ENCODE measurements around the gene OBSL1.
A peak's percentile ranks its signal among the peaks of the same experiment; 100 is the strongest.

Gene OBSL1

DNA sequence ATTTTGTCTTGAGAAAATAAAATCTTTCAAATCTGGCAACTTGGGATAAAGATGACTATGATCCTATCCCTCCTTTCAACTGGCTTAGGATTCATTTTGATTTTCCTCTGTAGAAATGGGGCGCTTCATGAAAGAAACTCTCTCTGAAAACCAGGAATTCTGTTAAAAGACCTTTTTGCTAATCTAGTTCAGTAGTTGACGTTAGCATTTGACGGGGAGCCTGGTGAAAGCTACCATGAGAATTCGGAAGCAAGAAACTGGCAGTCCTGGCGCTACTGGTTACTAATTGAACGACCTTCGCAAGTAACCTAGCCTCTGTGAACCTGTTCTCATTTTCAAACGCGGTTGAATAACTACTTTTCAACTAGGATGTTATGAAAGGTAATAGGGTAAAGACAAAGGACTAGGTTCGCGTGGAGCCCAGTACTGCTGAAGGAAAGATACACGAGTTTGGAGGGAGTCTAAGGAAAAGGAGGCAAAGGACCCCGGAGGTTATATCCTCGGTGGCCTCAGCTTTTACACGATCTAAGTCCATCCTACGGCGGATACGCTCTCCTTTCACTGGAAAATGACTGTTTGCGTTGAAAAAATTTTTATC is 25.7 kb upstream of the OBSL1 start:
- peak; percentile 62 for DNase-seq

DNA sequence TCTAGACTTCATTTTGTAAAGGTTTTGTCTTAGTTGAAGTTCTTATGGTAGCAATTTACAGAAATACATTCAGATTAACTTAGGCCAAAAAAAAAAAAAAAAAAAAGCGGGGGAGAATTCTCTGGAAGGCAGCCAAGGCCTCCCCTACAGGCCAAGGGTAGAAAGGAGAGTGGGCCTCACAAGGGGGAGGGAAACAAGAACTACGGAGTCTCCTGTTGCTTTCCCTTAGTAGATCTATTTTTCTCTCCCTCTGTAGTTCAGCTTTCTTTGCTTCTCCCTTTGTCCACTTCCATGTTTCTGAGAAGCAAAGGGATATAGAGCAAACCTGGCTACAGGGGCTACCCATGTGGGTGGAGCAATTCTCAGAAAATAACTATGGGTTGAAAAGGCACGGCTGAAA is 23.9 kb upstream of the OBSL1 start:
- DNase-seq: peak; percentile 68

DNA sequence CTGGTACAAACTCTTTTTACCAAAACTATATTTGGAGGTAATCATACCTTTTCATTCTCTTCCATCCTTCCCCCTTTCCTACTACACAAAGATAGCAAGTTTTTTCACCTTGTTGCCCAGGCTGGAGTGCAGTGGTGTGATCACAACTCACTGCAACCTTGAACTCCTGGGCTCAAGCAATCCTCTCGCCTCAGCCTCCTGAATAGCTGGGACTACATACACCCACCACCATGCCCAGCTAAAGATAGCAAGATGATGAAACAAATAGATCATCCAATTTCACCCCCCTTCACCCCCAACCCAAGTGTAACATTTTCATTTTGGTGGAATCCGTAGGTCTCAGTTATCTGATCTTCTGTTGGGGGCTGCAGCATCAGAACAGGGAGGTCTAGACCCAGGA is 21.8 kb upstream of the OBSL1 start:
- DNase-seq: no peak

DNA sequence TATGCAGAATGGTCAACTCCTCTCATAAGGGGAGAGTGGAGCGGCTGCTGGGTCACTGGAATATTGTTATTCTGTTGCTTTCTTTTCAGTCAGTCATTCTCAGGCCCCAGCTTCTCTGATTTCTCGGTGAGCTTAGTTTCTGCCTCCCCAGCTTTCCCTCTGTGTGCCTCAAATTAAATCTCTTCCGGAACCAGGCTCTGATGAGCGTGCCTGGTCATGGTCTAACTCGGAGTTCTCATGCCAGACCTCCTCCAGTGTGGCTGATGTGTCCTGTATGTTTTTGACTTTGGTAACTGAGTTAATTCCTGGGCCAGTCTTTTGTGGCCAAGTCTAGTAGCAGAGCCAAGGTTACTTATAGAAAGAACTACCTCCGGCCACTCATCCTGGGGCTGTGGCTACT is 21.4 kb upstream of the OBSL1 start:
- no peak for DNase-seq

DNA sequence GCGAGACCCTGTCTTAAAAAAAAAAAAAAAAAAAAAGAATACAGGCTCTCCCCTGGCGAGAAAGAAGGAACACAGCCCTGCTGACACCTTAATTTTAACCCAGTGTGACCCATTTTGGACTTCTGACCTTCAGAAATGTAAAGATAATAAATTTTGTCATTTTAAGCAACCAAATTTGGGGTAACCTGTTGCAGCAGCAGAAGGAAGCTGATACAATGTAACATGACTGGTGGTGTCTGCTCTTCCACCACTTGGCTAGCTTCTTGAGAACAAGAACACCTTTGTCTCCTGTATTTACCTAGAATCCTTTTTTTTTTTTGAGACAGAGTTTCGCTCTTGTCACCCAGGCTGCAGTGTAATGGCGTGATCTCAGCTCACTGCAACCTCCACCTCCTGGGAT is 19.8 kb upstream of the OBSL1 start:
- no peak for DNase-seq

DNA sequence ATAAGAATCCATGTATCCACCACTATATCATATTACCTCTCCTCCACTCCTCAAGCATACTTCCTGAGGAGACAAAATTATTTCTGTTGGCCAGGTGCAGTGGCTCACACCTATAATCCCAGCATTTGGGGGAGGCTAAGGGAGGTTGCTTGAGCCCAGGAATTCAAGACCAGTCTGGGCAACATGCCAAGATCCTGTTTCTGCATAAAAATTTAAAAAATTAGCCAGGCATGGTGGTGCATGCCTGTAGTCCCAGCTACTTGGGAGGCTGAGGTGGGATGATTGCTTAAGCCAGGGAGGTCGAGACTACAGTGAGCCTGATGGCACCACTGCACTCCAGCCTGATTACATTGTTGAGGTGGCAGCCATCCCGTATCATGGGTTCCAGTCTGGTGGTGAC is 10.0 kb upstream of the OBSL1 start:
- DNase-seq: no peak

DNA sequence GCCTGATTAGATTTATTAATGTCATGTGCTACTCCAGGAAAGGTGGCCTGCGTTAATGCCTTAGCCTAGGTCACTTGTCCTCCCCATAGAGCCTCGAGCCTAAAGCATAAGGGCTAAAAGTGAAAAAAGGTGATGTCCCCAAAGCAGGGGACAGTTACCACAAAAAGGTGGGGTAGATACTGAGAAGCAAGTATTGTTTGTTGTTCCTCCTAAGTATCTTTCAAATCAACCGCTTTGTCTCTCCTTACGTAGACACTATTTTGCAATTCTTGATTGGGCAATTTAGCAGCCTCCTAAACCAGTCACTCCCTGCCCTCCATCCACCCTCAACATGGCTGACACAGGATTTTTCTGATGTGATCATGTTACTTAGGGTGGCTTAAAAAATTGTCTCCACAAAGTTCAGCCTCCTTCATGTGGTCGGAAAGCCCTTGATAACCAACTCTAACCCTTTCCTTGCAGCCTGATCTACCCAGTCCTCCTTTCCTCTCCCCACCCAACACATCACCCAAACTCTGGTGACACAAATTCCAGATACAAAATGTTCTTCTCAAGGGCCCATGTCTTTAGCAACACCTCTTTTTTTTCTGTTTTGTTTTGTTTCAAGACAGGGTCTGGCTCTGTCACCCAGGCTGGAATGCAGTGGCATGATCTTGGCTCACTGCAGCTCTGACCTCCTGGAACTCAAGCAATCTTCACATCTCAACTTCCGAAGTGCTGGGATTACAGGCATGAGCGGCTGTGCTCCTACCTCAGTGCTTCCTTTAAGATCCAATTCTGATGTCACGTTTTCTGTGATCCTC is 7.7 kb upstream of the OBSL1 start:
- DNase-seq: no peak

DNA sequence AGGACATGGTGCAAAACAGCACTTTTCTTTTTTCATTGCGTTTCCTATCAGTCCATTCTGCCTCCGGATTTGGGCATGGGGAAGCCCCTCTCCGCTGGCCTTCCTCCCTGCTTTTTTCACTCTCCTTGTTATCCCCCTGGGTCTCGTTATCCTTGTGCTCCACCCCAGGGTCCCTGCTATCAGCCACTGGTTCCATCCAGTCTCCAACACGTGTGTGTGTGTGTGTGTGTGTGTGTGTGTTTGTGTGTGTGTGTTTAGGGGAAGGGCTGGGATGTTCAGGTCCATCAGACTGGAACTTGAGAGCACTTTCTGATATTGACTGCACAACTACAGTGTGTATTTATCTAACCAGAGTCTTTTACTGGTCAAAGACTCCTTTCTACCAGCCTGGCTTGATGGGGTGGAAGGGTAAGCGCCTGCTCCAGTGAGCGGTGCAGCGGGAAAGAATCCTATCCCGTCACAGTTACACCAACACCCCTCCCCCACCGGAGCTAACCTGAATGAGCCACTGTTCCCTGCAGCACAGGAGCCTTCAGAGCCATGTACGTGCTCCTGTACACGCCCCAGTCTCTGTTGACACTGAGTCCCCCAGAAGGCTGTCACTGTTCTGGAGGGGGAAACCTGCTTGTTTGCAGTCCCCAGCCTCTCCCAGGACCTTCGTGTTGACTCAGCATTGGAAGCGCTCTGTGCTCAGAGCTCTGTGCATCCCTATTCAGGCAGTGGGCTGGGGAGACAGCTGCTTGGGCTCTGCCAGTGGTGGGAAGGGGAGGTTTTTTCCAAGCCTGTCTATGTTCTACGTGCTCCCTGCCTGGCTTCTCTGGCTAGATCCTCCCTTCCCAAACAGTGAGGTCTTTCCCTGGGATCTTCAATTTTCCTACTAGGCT is 5.4 kb upstream of the OBSL1 start:
- peak; percentile 87 for DNase-seq

DNA sequence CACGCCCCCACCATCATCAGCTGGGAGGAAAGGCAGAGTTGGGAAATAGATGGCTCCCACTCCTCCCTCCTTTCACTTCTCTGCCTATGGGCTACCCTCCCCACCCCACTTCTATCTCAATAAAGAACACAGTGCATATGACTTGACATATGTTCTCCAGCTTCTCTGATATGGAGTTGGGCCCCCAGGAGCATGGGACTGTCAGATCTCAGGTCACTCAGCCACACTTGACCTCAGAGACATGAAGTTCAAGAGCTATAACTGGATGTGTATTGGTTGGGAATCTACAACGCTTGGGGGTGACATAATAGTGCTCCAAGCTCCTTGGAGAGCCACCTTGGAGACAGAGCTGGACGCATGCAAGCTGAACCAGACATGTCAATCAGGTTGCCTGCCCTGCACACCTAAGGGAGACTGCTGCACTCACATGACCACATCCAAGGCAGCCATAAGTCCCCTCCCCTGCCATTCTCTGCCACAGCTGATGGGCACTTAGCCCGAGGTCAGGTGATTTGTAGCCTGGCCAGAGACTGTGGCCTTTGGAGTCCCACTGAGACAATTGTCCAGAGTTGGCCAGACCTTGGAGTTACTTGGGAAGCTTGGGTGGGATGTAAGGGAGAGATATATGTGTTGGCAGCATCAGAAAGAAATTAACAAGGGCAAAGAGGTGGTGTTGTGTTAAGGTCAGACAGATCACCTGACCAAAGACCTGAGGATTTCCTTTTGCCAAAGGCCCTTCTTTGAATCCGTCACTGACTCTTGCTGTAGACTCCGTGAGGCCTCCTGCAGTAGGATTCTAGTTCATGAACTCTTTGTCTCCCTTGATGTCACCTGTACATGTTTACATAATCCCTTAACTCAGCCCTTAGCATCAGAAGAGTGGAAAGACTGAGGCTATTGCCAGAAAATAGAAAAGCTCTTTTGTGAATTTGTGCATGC is 4.5 kb upstream of the OBSL1 start:
- DNase-seq: no peak

DNA sequence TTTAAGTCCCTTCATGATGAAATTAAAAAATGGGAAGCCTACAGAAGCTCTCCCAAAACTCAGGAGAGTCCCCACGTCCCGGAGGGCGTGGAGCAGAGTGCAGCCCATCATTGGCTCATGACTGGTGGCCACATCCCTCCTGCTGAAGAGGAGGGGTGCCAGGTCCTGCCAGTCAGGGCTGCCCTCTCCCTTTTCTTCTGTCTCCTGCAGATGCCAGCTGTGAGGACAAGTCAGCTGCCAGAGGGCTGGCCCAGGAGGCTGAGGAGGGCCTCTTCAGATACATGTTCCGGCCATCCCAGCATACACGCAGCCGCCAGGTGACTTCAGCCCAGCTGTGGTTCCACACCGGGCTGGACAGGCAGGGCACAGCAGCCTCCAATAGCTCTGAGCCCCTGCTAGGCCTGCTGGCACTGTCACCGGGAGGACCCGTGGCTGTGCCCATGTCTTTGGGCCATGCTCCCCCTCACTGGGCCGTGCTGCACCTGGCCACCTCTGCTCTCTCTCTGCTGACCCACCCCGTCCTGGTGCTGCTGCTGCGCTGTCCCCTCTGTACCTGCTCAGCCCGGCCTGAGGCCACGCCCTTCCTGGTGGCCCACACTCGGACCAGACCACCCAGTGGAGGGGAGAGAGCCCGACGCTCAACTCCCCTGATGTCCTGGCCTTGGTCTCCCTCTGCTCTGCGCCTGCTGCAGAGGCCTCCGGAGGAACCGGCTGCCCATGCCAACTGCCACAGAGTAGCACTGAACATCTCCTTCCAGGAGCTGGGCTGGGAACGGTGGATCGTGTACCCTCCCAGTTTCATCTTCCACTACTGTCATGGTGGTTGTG is 3.4 kb upstream of the OBSL1 start:
- no peak for DNase-seq

DNA sequence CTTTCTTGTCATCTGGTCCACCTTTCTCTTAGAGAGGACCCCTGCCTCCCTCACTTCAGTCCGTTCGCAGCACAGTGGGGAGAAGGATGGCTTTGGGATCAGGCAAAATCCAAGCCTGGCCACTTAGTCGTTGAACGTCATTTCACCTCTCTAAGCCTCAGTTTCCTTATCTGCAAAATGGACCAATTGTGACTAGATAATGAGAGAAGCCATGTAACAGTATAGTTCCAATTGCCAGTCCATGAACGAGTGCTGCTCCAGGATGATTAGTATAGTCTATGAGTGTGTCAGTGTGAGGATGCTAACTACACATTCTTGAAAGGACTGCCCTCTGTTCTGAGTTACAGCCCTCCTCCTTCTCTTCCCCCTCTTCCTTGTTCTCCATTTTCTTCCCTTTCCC is 1.8 kb upstream of the OBSL1 start:
- peak; percentile 72 for DNase-seq

DNA sequence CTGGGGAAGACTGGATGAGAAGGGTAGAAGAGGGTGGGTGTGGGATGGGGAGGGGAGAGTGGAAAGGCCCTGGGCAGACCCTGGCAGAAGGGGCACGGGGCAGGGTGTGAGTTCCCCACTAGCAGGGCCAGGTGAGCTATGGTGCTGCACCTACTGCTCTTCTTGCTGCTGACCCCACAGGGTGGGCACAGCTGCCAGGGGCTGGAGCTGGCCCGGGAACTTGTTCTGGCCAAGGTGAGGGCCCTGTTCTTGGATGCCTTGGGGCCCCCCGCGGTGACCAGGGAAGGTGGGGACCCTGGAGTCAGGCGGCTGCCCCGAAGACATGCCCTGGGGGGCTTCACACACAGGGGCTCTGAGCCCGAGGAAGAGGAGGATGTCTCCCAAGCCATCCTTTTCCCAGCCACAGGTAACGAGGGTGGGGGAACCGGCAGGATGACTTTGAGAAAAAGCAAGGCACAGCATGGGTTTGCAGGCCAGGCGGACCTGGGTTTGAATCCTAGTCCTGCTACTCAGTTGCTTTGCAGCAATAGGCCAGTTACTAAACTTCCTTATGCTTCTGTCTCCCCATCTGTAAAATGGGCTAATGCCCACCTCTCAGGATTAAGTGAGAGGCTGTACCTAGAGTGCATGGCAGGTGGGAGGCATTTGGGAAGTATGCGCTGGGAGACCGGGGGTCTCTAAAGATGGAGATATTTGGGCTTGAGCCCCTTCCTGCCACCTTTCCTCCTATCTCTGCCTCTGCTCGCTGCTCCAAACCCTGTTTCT is 1.1 kb upstream of the OBSL1 start, which contains the start of gene INHA:
Gene INHA, plus strand, starts transcription at position 74 of the 765 bp plus-strand sequence. Its CDS starts 65 bp downstream, at position 139.
- no peak for DNase-seq

DNA sequence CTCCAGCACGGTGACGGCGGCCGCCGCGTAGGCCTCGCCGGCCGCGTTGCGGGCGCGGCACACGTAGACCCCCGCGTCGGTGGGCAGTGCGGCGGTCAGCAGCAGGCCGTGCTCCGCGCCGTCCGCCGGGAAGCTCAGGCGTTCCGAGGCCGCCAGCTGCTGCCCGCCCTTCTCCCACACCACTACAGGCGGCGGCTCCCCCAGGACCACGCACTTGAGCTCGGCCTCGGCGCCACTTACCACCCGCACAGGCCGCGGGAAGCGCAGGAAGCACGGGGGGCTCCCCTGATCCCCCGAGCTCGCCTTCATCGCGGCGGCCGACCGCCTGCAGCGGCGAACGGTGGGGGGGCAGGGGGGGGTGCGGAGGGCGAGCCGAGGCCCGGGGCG is 422 bp downstream of the OBSL1 start:
- DNase-seq: no peak

DNA sequence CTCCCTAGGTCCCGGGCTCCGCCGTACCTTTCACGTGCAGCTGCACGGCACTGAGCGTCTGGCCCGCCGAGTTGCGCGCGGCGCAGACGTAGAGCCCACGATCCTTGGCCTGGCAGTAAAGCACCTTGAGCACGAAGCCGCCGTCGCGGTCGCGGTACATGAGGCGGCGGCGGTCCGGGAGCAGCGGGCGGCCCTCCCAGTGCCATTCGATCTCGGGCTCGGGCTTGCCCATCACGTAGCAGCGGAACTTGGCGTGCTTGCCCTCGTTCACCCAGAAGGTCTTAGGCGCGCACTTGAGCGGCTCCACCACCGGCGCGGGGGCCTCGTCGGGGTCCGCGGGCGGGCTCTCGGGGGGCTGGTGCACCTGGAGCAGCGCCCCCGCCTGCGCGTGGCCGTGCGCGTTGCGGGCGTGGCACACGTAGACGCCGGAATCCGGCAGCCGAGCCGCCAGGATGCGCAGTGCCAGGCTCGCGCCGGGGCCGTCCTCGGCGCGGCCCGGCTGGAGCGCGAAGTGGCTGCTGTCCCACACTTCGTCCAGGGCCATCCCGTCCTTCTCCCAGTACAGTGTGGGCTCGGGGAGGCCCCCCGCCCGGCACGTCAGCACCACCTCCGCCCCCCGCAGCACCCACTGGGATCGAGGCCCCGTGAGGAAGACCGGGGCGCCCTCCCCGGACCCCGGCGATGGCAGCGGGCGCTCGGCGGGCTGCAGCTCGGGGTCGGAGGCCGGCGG is 980 bp downstream of the OBSL1 start:
- DNase-seq: no peak

DNA sequence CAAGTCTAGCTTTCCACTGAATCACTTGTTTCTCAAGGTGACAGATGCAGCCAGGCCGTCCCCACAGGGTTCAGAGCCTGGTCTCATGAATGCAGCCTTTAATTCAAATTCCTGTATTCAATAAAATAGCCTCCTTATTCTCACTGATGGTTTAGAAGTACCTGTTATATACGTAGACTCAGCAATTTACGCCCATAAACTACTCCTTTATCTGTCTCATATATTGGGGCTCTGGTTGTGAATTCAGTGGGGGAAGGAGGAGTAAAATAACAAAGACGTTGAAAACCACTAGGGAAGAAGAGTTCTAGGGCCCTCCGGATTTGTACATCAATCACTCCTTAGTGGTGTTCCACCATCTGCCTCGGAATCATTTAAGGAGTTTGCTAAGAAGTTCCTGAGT is 1.7 kb downstream of the OBSL1 start:
- DNase-seq: no peak

DNA sequence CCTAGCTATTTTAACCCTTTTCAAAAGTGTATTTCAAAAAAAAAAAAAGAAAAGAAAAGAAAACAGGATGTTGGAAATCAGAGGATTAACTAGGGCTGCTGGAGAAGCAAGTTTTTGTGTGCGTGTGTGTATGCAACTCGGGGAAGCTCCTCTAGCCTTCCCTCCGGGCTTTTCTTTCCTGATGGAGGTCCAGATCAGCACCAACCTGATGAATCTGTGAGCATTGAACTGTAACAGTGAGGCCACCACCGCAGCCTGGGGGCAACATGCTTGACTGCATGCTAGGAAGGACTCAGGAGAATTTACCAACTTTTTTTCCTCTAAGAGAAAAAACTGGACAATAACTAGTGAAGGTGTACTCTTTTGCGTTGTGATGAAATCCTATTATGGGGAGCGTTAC is 2.3 kb downstream of the OBSL1 start:
- DNase-seq: no peak

DNA sequence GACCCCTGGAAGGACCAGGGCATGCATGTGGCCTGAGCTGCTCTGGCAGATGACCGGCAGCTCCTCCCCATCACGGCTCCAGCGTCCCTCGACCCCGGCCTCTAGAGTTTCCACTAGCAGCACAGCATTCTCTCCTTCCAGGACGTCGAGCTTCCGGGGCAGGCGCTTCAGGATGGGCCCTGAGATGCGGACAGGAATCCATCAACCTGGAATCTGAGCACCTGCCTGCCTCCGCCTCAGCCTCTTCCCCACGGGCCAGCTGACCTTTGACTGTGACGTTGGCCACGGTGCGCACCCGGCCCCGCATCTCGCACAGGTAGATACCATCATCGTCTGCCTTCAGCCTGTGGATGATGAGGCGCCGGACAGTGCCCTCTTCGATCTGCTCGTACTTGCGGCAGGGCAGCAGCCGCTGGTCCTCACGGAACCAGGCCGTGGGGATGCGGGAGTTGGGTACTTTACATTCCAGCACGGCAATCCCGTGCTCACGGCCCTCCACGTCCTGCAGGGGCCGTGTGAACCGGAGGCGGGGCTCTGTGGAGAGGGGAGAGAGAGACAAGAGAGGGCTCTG is 3.5 kb downstream of the OBSL1 start:
- DNase-seq: no peak

DNA sequence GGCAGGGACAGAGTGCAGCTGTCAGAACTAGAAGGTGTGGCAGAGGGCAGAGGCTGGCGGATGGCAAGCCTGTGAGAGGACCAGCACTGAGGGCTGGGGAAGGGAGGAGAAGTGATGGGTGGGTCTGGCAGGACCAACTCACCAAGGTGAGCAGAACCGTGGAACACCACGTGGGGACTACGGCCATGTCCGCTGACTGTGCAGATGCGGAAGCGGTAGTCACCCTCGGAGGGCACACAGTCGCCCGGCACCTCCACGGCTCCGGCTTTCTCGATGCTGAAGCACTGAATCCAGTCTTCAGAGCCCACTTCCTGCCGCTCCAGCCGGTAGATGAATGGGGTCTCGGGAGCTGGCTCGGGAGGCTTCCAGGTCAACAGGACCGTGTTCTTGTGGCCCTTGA is 4.2 kb downstream of the OBSL1 start:
- no peak for DNase-seq

DNA sequence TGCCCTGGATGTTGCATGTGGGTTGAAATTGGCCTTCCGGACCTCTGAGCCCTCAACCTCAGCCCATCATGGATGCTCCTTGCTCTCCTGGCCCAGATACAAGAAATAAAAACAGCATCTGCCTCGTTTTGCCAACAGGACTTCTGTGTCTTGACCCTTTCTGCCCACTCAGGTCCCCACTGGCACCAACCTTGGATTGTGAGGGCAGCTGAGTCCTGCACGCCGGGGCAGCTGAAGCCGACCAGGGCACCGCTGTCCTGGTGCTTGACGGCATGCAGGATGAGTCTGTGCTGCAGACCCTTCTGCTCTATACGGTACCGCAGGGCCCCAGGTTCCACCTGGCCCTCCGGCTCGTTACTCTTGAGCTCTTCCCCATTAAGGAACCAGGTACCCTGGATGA is 4.7 kb downstream of the OBSL1 start:
- no peak for DNase-seq
